HEK293 (cell line): ENCODE results near the gene FZR1.

ENCODE experiments used
- CTCF ChIA-PET: fragments of 350-600 bp; formaldehyde crosslinking; extraction: SDS; loops from one replicate; lab custom pipeline; 2021; ENCODE audit warnings: antibody characterized with exemption; lab: Yijun Ruan, JAX
- POLR2A ChIA-PET: fragments of 300-600 bp; formaldehyde crosslinking; extraction: SDS; loops from one replicate; lab custom pipeline; 2020; ENCODE audit warnings: antibody characterized with exemption, inconsistent platforms; lab: Yijun Ruan, JAX
- H3K27ac ChIP-seq: fragments of 200-500 bp; sonication (Bioruptor generic); 2 replicates; pipeline ENCODE4 v1.5.1; 2014; ENCODE audit warnings: low read depth, low read length, control low read depth, inconsistent platforms; ENCODE audit errors: extremely low read depth
- H3K36me3 ChIP-seq, 2 experiments: fragments of 200-500 bp in 1 of 2; sonication (Bioruptor generic) in 1 of 2; 1 replicate in 1 of 2; 2 replicates in 1 of 2; pipeline ENCODE4 v1.5.1; 2014 to 2017; ENCODE audit warnings: inconsistent platforms in 2 of 2, low read length in 2 of 2; ENCODE audit not compliant: control insufficient read depth in 2 of 2, insufficient read depth in 1 of 2
- H3K4me1 ChIP-seq: fragments of 200-500 bp; sonication (Bioruptor generic); 2 replicates; pipeline ENCODE4 v1.5.1; 2014; ENCODE audit warnings: mild to moderate bottlenecking, low read length, inconsistent platforms; ENCODE audit not compliant: control insufficient read depth, insufficient read depth
- H3K4me3 ChIP-seq: 2 replicates; pipeline ENCODE4 v1.5.1; 2011; ENCODE audit warnings: low read depth, mild to moderate bottlenecking, control low read depth, low read length, moderate library complexity
- H3K9me3 ChIP-seq: fragments of 200-500 bp; sonication (Bioruptor generic); 2 replicates; pipeline ENCODE4 v1.5.1; 2014; ENCODE audit warnings: low read depth, low read length, inconsistent platforms; ENCODE audit not compliant: control insufficient read depth, insufficient read depth
- GLIS1 ChIP-seq: fragments of 450-650 bp; formaldehyde crosslinking; IDR thresholded peaks from 2 replicates; pipeline ENCODE4 v1.5.1; 2016; ENCODE audit warnings: missing biosample characterization, missing genetic modification characterization
- HOXD13 ChIP-seq: sonication (generic); formaldehyde crosslinking; IDR thresholded peaks from 2 replicates; pipeline ENCODE4 v1.8.0; 2022; ENCODE audit warnings: missing genetic modification reagents, borderline replicate concordance
- REPIN1 ChIP-seq: fragments of 450-650 bp; formaldehyde crosslinking; IDR thresholded peaks from 2 replicates; pipeline ENCODE4 v1.5.1; 2017; ENCODE audit warnings: missing biosample characterization, missing genetic modification characterization, low read depth
- SP7 ChIP-seq: fragments of 450-650 bp; formaldehyde crosslinking; IDR thresholded peaks from 2 replicates; pipeline ENCODE4 v1.5.1; 2016; ENCODE audit warnings: missing biosample characterization, missing genetic modification characterization
- YY1 ChIP-seq: fragments of 450-650 bp; formaldehyde crosslinking; IDR thresholded peaks from 2 replicates; pipeline ENCODE4 v1.5.1; 2018; ENCODE audit warnings: missing biosample characterization, missing genetic modification characterization
- ZFP41 ChIP-seq: fragments of 450-650 bp; formaldehyde crosslinking; IDR thresholded peaks from 2 replicates; pipeline ENCODE4 v1.5.1; 2016; ENCODE audit warnings: missing biosample characterization, missing genetic modification characterization, borderline replicate concordance
- ZIC2 ChIP-seq: fragments of 450-650 bp; formaldehyde crosslinking; IDR thresholded peaks from 2 replicates; pipeline ENCODE4 v1.5.1; 2016; ENCODE audit warnings: missing biosample characterization, missing genetic modification characterization
- ZNF114 ChIP-seq: fragments of 450-650 bp; formaldehyde crosslinking; IDR thresholded peaks from 2 replicates; pipeline ENCODE4 v1.5.0; 2017; ENCODE audit warnings: missing biosample characterization, missing genetic modification characterization
- ZNF146 ChIP-seq: fragments of 450-650 bp; formaldehyde crosslinking; IDR thresholded peaks from 2 replicates; pipeline ENCODE4 v1.5.1; 2016; ENCODE audit warnings: missing biosample characterization, missing genetic modification characterization
- ZNF266 ChIP-seq: fragments of 450-650 bp; formaldehyde crosslinking; IDR thresholded peaks from 2 replicates; pipeline ENCODE4 v1.5.1; 2016; ENCODE audit warnings: missing biosample characterization, missing genetic modification characterization, low read depth
- ZNF302 ChIP-seq: fragments of 450-650 bp; formaldehyde crosslinking; IDR thresholded peaks from 2 replicates; pipeline ENCODE4 v1.5.1; 2016; ENCODE audit warnings: missing biosample characterization, missing genetic modification characterization, low read depth
- ZNF544 ChIP-seq: fragments of 450-650 bp; formaldehyde crosslinking; IDR thresholded peaks from 2 replicates; pipeline ENCODE4 v1.5.0; 2017; ENCODE audit warnings: missing biosample characterization, missing genetic modification characterization
- ZNF658 ChIP-seq: fragments of 450-650 bp; formaldehyde crosslinking; IDR thresholded peaks from 2 replicates; pipeline ENCODE4; 2016; ENCODE audit warnings: missing biosample characterization, missing genetic modification characterization
- TF ChIP-seq, protein P1 (sequence below): fragments of 450-650 bp; formaldehyde crosslinking; IDR thresholded peaks from 2 replicates; pipeline ENCODE4 v1.5.1; 2016; ENCODE audit warnings: missing biosample characterization, missing genetic modification characterization
- TF ChIP-seq, protein P2 (sequence below): fragments of 450-650 bp; formaldehyde crosslinking; IDR thresholded peaks from 2 replicates; pipeline ENCODE4 v1.5.1; 2016; ENCODE audit warnings: missing biosample characterization, missing genetic modification characterization

FZR1 gene

DNA sequence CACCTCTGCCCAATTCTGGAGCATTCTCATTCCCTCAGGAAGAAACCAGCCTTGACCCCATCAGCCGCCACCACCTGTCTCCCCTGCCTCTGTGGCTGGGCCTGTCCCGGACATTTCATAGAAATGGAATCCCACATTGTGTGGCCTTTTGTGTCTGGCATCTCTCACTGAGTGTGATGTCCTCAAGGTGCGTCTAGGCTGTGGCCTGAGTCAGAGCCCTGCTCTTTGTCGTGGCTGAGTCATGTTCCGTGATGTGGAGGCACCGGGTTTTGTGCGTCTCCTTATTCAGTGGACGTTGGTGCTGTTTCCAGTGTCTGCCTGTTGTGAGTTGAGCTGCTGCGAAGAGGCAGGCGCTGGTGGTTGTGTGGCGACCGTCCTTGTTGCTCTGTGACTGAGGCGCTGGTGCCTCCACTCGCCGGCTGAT lies 3.5 kb downstream of the FZR1 start:
- Histone ChIP-seq H3K27ac (no peak overlapping the region), H3K36me3 (peaks cover 14 to 53% of the 10 kb centered on the region in 2 experiments; a peak in 2 of 3 replicates), H3K4me1 (peaks cover 2% of the 10 kb centered on the region; the same call in 1 of the 2 replicates), H3K4me3 (no peak overlapping the region), H3K9me3 (no peaks in the 10 kb centered on the region)
- CTCF ChIA-PET, result interaction anchor here (0.5 kb wide), 1 partner anchor 23 kb away, joined by 3 read pairs; no protein-coding TSS in a partner anchor
- POLR2A ChIA-PET, result no interaction called here
- TF ChIP-seq YY1 (tag by site-specific recombination) (no peak), HOXD13 (CRISPR knock-in tag) (no peak), ZNF302 (no peak), ZNF146 (no peak)

DNA sequence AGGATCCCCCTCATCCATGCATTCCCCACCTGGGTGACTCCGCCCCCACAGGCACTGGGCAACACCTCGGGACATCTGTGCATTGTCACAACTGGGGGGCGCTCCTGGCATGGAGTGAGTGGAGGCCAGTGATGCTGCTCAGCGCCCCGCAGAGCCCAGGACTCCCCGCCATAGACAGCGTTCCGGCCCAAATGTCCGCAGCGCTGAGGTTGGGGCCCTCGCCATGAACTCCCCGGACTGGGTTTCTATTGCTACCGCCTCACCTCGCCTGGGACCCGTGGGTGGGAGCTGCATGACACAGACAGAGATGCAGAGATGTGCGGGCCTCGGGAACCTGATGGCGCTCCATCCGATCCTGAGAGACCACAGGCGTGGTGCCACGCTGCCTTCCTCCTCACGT lies 4.6 kb downstream of the FZR1 start:
- Histone ChIP-seq H3K36me3 (peaks cover 14 to 57% of the 10 kb centered on the region in 2 experiments; a peak in 2 of 3 replicates), H3K4me1 (peaks cover 2% of the 10 kb centered on the region; the same call in 1 of the 2 replicates), H3K27ac (no peak overlapping the region), H3K4me3 (no peak overlapping the region), H3K9me3 (no peaks in the 10 kb centered on the region)
- CTCF ChIA-PET, result no interaction called here
- TF ChIP-seq ZNF114 (tag by site-specific recombination), result no peak
- POLR2A ChIA-PET, result interaction anchor here (1.5 kb wide), 1 partner anchor 10 kb away, joined by 5 read pairs; the partner anchor contains the start of gene DOHH

DNA sequence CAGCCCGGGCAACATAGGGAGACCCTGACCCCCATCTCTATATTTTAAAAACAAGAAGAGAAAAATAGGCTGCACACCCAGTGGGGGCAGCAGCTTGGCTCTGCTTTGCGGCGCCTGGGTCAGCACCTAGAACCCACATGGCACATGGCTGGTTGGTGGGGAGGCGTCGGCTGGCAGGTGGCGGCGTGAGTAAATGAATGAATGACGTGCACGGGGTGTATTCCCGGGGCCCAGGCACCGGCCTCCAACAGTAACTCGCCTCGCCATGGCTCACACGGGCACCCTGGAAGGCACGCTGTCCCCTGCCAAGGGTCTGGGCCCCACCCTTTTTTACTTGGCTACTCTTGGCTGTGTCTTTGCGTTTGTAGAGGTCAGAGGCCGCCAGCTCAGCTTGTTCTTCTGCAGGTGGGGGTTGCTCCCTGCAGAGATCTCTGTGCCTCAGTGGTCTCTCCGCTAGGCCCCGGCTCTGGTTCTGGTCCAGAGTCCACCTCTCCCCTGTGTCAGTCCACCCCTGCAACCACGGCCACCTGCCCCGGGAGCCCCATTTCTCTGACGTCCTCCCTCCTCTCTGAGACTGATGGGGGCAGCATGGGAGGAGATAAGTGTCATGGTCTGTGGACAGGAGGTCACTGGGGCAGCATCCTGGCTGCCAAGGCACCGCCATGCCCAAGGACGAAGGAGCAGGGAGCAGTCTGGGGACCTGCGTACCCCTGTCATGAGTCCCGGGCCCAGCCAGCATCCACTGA lies 5.6 kb downstream of the FZR1 start:
- TF ChIP-seq ZNF544 (tag by site-specific recombination) (no peak), ZFP41 (tag by site-specific recombination) (no peak), REPIN1 (tag by site-specific recombination) (no peak), ZNF266 (tag by site-specific recombination) (no peak), ZIC2 (tag by site-specific recombination) (no peak), SP7 (tag by site-specific recombination) (no peak), ZNF658 (no peak)
- TF ChIP-seq, protein P1, sequence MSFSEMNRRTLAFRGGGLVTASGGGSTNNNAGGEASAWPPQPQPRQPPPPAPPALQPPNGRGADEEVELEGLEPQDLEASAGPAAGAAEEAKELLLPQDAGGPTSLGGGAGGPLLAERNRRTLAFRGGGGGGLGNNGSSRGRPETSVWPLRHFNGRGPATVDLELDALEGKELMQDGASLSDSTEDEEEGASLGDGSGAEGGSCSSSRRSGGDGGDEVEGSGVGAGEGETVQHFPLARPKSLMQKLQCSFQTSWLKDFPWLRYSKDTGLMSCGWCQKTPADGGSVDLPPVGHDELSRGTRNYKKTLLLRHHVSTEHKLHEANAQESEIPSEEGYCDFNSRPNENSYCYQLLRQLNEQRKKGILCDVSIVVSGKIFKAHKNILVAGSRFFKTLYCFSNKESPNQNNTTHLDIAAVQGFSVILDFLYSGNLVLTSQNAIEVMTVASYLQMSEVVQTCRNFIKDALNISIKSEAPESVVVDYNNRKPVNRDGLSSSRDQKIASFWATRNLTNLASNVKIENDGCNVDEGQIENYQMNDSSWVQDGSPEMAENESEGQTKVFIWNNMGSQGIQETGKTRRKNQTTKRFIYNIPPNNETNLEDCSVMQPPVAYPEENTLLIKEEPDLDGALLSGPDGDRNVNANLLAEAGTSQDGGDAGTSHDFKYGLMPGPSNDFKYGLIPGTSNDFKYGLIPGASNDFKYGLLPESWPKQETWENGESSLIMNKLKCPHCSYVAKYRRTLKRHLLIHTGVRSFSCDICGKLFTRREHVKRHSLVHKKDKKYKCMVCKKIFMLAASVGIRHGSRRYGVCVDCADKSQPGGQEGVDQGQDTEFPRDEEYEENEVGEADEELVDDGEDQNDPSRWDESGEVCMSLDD, result no peak
- POLR2A ChIA-PET, result interaction anchor here (1.5 kb wide), 1 partner anchor 11 kb away, joined by 5 read pairs; the partner anchor contains the start of gene DOHH
- H3K9me3 ChIP-seq, result no peaks in the 10 kb centered on the region
- no peak overlapping the region for H3K4me3 ChIP-seq
- H3K4me1 ChIP-seq, result peaks cover 3% of the 10 kb centered on the region; the same call in 1 of the 2 replicates
- CTCF ChIA-PET, result interaction anchor here (0.6 kb wide), 1 partner anchor 74 kb away, joined by 3 read pairs; no protein-coding TSS in a partner anchor
- peaks cover 14 to 66% of the 10 kb centered on the region in 2 experiments; a peak in 2 of 3 replicates for H3K36me3 ChIP-seq
- H3K27ac ChIP-seq, result no peak overlapping the region

DNA sequence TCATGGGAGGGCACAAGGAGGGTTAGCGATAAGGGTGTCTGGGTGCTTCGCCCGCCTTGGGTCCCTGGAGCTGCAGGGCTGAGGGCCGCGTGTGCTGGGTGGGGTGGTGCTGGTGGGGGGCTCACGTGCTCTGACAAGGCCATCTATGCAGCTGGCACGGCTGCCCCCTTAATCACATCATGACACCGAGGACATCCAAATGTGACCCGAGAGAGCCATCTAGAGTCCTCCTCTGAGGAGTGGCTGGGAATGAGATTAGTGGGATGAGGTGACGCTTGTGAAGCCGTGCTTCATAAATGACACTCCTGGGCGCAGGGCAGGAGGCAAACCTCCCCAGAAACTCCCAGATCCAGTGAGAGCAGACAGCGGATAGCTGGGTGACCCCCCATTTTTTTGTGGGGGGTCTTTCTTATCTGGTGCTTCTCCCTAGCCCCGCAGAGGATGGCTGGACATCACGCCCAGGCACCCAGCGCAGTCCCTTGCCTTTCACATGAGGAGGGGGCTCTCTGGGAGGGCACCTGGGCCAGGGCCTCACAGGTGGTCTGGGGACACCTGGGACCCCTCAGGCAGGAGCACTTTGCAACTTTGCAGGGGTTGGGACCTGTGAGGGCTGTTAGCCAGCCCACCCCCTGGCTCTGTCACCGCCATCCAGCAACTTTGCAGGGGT lies 6.6 kb downstream of the FZR1 start:
- peaks cover 4% of the 10 kb centered on the region; the same call in 1 of the 2 replicates for H3K4me1 ChIP-seq
- no peak overlapping the region for H3K4me3 ChIP-seq
- POLR2A ChIA-PET, result interaction anchor here (0.9 kb wide), 1 partner anchor 14 kb away, joined by 3 read pairs; no protein-coding TSS in a partner anchor
- no peak overlapping the region for H3K27ac ChIP-seq
- H3K36me3 ChIP-seq, result peaks cover 15 to 68% of the 10 kb centered on the region in 2 experiments; a peak in 2 of 3 replicates
- CTCF ChIA-PET, result interaction anchor here (1.1 kb wide), 1 partner anchor 12 kb away, joined by 3 read pairs; the partner anchor contains the start of gene DOHH
- no peaks in the 10 kb centered on the region for H3K9me3 ChIP-seq
- peak; percentile 86 for TF ChIP-seq GLIS1 (tag by site-specific recombination)
- TF ChIP-seq, protein P2, sequence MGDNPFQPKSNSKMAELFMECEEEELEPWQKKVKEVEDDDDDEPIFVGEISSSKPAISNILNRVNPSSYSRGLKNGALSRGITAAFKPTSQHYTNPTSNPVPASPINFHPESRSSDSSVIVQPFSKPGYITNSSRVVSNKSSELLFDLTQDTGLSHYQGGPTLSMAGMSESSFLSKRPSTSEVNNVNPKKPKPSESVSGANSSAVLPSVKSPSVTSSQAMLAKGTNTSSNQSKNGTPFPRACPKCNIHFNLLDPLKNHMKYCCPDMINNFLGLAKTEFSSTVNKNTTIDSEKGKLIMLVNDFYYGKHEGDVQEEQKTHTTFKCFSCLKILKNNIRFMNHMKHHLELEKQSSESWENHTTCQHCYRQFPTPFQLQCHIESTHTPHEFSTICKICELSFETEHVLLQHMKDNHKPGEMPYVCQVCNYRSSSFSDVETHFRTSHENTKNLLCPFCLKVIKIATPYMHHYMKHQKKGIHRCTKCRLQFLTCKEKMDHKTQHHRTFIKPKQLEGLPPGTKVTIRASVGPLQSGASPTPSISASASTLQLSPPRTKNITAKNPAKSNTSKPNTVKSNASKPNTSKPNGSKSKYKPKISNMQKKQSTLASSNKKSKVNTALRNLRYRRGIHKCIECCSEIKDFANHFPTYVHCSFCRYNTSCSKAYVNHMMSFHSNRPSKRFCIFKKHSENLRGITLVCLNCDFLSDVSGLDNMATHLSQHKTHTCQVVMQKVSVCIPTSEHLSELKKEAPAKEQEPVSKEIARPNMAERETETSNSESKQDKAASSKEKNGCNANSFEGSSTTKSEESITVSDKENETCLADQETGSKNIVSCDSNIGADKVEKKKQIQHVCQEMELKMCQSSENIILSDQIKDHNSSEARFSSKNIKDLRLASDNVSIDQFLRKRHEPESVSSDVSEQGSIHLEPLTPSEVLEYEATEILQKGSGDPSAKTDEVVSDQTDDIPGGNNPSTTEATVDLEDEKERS, result no peak
- TF ChIP-seq, all 188 proteins: peak for 1
